SU-DHL-6 (cell line): ENCODE measurements around the gene AATK.

ENCODE experiments used
- EZH2phosphoT487 ChIP-seq: fragments of 200-600 bp; sonication (generic), shearing (Covaris generic); conservative IDR thresholded peaks from 2 replicates; pipeline ENCODE4 v1.6.1; 2018; ENCODE audit warnings: mild to moderate bottlenecking, antibody characterized with exemption, low read length, moderate library complexity, mixed read lengths
- TF ChIP-seq, protein P1 (sequence below): fragments of 200-600 bp; sonication (generic); IDR thresholded peaks from one replicate; pipeline ENCODE4 v1.5.1; 2017; ENCODE audit warnings: antibody characterized with exemption, mild to moderate bottlenecking, low read length, moderate library complexity; ENCODE audit not compliant: insufficient read depth, poor library complexity, severe bottlenecking

DNA sequence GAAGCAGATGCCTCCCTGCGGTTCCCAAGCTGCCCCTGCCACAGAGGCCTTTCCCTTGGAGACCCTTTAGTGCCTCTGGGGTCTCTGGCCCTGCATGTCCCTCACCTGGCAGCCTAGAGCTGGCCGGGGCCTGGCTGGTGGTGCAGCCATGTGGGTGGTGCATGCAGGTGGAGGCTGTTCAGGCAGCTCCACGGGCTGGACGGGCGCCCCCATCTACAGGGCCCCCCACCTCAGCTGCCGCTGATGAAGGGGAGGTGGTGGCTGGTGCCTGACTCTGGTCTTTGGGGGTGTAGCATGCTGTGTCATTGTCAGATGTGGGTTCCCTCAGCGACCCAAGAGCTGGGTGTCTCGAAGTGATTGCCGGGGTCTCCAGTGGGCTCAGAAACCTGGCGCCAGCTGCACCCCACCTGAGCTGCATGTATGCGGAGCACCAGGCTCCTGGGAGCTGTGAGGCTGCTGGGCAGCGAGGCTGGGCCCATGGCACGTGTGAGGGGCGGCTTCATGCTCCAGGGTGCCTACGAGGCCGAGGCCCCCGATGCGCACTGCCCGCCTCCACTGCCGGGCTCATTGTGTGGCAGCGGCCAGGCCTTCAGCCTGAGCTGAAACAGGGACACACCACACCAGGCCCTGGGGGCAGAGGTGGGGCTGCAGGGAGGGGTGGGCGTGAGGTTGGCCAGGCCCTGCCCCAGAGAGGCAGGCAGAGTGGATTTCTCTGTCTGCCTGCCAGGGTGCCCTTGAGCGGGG, 74.1 kb downstream of the AATK start:
- TF ChIP-seq, protein P1, sequence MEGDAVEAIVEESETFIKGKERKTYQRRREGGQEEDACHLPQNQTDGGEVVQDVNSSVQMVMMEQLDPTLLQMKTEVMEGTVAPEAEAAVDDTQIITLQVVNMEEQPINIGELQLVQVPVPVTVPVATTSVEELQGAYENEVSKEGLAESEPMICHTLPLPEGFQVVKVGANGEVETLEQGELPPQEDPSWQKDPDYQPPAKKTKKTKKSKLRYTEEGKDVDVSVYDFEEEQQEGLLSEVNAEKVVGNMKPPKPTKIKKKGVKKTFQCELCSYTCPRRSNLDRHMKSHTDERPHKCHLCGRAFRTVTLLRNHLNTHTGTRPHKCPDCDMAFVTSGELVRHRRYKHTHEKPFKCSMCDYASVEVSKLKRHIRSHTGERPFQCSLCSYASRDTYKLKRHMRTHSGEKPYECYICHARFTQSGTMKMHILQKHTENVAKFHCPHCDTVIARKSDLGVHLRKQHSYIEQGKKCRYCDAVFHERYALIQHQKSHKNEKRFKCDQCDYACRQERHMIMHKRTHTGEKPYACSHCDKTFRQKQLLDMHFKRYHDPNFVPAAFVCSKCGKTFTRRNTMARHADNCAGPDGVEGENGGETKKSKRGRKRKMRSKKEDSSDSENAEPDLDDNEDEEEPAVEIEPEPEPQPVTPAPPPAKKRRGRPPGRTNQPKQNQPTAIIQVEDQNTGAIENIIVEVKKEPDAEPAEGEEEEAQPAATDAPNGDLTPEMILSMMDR: no peak
- no peak for TF ChIP-seq EZH2phosphoT487
